HepG2 (cell line): Measurements from ENCODE around the gene KLHL18. TPM values are rescaled to one million over a fixed set of nuclear protein-coding genes. Genes with fewer than 3 reads are reported as not detected.
A peak's percentile ranks its signal among the peaks of the same experiment; 100 is the strongest.

ENCODE experiments used
- HNF4A ChIP-seq: sonication (generic); formaldehyde crosslinking; IDR thresholded peaks from 2 replicates; pipeline ENCODE4 v1.4.0; 2020; ENCODE audit warnings: missing genetic modification reagents
- MTA3 ChIP-seq: sonication (generic); formaldehyde crosslinking; IDR thresholded peaks from 2 replicates; pipeline ENCODE4 v1.4.0; 2020; ENCODE audit warnings: missing genetic modification reagents
- NFIC ChIP-seq: IDR thresholded peaks from 2 replicates; pipeline ENCODE4 v1.6.1; 2012; ENCODE audit warnings: mild to moderate bottlenecking, low read length, inconsistent platforms
- NR2F2 ChIP-seq: IDR thresholded peaks from 2 replicates; pipeline ENCODE4 v1.6.1; 2012; ENCODE audit warnings: low read depth, inconsistent platforms, borderline replicate concordance
- ONECUT2 ChIP-seq: sonication (generic); formaldehyde crosslinking; IDR thresholded peaks from 2 replicates; pipeline ENCODE4 v1.4.0; 2020; ENCODE audit warnings: missing genetic modification reagents
- RXRB ChIP-seq: IDR thresholded peaks from 2 replicates; pipeline ENCODE4 v1.6.1; 2016; ENCODE audit warnings: borderline replicate concordance, missing genetic modification reagents, missing compliant biosample characterization
- SMC3 ChIP-seq: IDR thresholded peaks from 2 replicates; pipeline ENCODE4 v1.6.1; 2011; ENCODE audit warnings: low read length, improper control_type of control experiment
- SOX13 ChIP-seq, 3 experiments: fragments of 450-650 bp in 1 of 3; sonication (generic) in 1 of 3; formaldehyde crosslinking in 1 of 3; IDR thresholded peaks in 2 of 3; conservative IDR thresholded peaks in 1 of 3; 2 replicates each; pipeline versions ENCODE4 v1.5.0 to v1.6.1; 2016 to 2020; ENCODE audit warnings: antibody characterized with exemption in 1 of 3, mild to moderate bottlenecking in 1 of 3, missing compliant biosample characterization in 1 of 3, missing genetic modification reagents in 1 of 3, moderate library complexity in 1 of 3
- SOX5 ChIP-seq: IDR thresholded peaks from 2 replicates; pipeline ENCODE4 v1.6.1; 2016; ENCODE audit warnings: borderline replicate concordance
- SRY ChIP-seq: sonication (generic); formaldehyde crosslinking; IDR thresholded peaks from 2 replicates; pipeline ENCODE4 v1.8.0; 2022; ENCODE audit warnings: mild to moderate bottlenecking, missing genetic modification reagents
- SUZ12 ChIP-seq: fragments of 150-350 bp; IDR thresholded peaks from 2 replicates; pipeline ENCODE4 v1.6.1; 2014; ENCODE audit warnings: low read depth, low read length
- TARDBP ChIP-seq: sonication (generic); formaldehyde crosslinking; IDR thresholded peaks from 2 replicates; pipeline ENCODE4 v1.8.0; 2022; ENCODE audit warnings: mild to moderate bottlenecking, missing genetic modification reagents
- TBX2 ChIP-seq: sonication (generic); formaldehyde crosslinking; IDR thresholded peaks from 2 replicates; pipeline ENCODE4 v1.5.0; 2020; ENCODE audit warnings: missing genetic modification reagents, mild to moderate bottlenecking, borderline replicate concordance
- ZFP82 ChIP-seq: sonication (generic); formaldehyde crosslinking; IDR thresholded peaks from 2 replicates; pipeline ENCODE4 v1.5.1; 2020; ENCODE audit warnings: mild to moderate bottlenecking, missing genetic modification reagents, borderline replicate concordance
- ZNF337 ChIP-seq: sonication (generic); formaldehyde crosslinking; IDR thresholded peaks from 2 replicates; pipeline ENCODE4 v1.5.1; 2020; ENCODE audit warnings: missing genetic modification reagents, low read depth, mild to moderate bottlenecking, borderline replicate concordance
- ZNF570 ChIP-seq: sonication (generic); formaldehyde crosslinking; IDR thresholded peaks from 2 replicates; pipeline ENCODE4 v1.4.0; 2020; ENCODE audit warnings: mild to moderate bottlenecking, missing genetic modification reagents, borderline replicate concordance
- ZNF614 ChIP-seq: IDR thresholded peaks from 2 replicates; pipeline ENCODE4 v1.6.1; 2018; ENCODE audit warnings: missing biosample characterization, missing genetic modification reagents, inconsistent platforms, borderline replicate concordance
- ZNF780A ChIP-seq: sonication (generic); formaldehyde crosslinking; IDR thresholded peaks from 2 replicates; pipeline ENCODE4 v1.8.0; 2022; ENCODE audit warnings: mild to moderate bottlenecking, missing genetic modification reagents, moderate library complexity
- ZNF788 ChIP-seq: sonication (generic); formaldehyde crosslinking; IDR thresholded peaks from 2 replicates; pipeline ENCODE4 v1.5.0; 2020; ENCODE audit warnings: mild to moderate bottlenecking, missing genetic modification reagents, borderline replicate concordance
- polyA plus RNA-seq, 8 experiments: library from polyadenylated mRNA; depleted of rRNA in 3 of 8; stranded (reverse) in 7 of 8; unstranded in 1 of 8; fragments of >200 nt; fragmentation: Illumina TruSeq in 4 of 8; extraction: Trizol in 4 of 8; gene quantifications; 2 replicates each; pipeline versions ENCODE4 v1.2.1 to v1.2.3, GENCODE V29; 2011 to 2016; ENCODE audit warnings: low read depth in 4 of 8, missing spikeins in 1 of 8, mixed read lengths in 1 of 8; ENCODE audit not compliant: insufficient read depth in 1 of 8
- total RNA-seq, 5 experiments: library from RNA; depleted of rRNA; stranded (reverse); fragments of >200 nt; fragmentation: Illumina TruSeq; extraction: Trizol; gene quantifications; 2 replicates each; pipeline ENCODE4 v1.2.3, GENCODE V29; 2016; ENCODE audit warnings: low read depth in 1 of 5
- TF ChIP-seq, protein P1 (sequence below): sonication (generic); formaldehyde crosslinking; IDR thresholded peaks from 2 replicates; pipeline ENCODE4 v1.8.0; 2023; ENCODE audit warnings: mild to moderate bottlenecking, missing genetic modification reagents
- TF ChIP-seq, protein P2 (sequence below): sonication (generic); formaldehyde crosslinking; IDR thresholded peaks from 2 replicates; pipeline ENCODE4 v1.9.0; 2021; ENCODE audit warnings: missing genetic modification reagents, mild to moderate bottlenecking, borderline replicate concordance
- TF ChIP-seq, protein P3 (sequence below): sonication (generic); formaldehyde crosslinking; IDR thresholded peaks from 2 replicates; pipeline ENCODE4 v1.5.1; 2020; ENCODE audit warnings: mild to moderate bottlenecking, missing genetic modification reagents, borderline replicate concordance

The KLHL18 gene
- total and polyA plus RNA-seq, 2 of the 13 experiments (the other 11 are each of a cell fraction or from before 2014, with no cell fraction given) = 17.5 to 18.8 TPM

DNA sequence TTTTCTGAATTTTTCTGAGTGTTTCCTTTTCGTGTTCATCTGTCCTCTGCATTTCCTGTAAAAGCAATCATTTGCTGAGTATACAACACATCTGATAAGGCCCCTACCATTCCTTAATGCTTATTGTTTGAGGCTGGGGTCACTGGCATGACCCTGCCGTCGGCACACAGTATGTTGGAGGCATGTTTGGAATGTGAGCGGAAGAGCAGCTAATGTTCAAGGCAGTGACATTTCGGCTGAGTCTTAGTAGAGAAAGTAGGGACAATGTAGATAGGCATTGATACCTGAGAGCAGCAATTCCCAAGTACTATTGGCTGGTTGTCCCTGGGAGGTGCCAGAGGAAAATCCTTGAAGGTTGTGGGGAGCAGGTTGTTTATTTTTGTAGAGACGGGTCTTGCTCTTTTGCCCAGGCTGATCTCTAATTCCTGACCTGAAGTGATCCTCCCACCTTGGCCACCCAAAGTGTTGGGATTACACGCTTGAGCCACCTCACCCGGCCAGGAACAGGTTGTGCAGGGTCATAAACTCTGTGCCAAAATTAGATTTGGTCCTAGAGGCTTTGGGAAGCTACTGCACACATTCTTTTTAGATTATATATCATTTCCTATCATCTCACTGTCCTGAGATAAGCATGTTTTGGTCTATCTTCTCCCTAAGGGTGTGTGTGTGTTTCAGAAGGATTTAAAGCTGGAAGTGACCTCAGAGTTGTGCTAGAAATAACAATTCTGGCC is 111.6 kb downstream of the KLHL18 start (continued):
- TF ChIP-seq ZNF780A (CRISPR knock-in tag) (no peak), RXRB (CRISPR knock-in tag) (peak; percentile 76), TBX2 (CRISPR knock-in tag) (peak; percentile 54; the same call in 1 of the 2 replicates), ZNF570 (CRISPR knock-in tag) (no peak), ZFP82 (CRISPR knock-in tag) (no peak), ZNF337 (CRISPR knock-in tag) (no peak), HNF4A (CRISPR knock-in tag) (peak; percentile 47), SRY (CRISPR knock-in tag) (no peak), ZNF614 (peak; percentile 81; the same call in 1 of the 2 replicates), SUZ12 (no peak), SOX5 (CRISPR knock-in tag) (peak; percentile 86), NFIC (no peak), SMC3 (no peak), TARDBP (CRISPR knock-in tag) (peak; percentile 61; the same call in 1 of the 2 replicates), SOX13 (IDR thresholded peaks at IDR 0.05) (0 out of 2 replicates have a peak, but pooled peaks have one; percentile 30), SOX13 (CRISPR knock-in tag; conservative IDR thresholded peaks at IDR 0.05 in 1 of 2, IDR thresholded peaks at IDR 0.05 in 1 of 2) (peak in 1 of 2 experiments; percentile 92; a peak in 2 of 4 replicates), NR2F2 (peak; percentile 87), ONECUT2 (CRISPR knock-in tag) (no peak), MTA3 (CRISPR knock-in tag) (no peak), ZNF788 (no peak; the same call in 1 of the 2 replicates)
- TF ChIP-seq, protein P1, sequence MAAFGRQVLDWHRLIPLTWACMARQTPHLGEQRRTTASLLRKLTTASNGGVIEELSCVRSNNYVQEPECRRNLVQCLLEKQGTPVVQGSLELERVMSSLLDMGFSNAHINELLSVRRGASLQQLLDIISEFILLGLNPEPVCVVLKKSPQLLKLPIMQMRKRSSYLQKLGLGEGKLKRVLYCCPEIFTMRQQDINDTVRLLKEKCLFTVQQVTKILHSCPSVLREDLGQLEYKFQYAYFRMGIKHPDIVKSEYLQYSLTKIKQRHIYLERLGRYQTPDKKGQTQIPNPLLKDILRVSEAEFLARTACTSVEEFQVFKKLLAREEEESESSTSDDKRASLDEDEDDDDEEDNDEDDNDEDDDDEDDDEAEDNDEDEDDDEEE (CRISPR knock-in tag) = no peak
- TF ChIP-seq, protein P2, sequence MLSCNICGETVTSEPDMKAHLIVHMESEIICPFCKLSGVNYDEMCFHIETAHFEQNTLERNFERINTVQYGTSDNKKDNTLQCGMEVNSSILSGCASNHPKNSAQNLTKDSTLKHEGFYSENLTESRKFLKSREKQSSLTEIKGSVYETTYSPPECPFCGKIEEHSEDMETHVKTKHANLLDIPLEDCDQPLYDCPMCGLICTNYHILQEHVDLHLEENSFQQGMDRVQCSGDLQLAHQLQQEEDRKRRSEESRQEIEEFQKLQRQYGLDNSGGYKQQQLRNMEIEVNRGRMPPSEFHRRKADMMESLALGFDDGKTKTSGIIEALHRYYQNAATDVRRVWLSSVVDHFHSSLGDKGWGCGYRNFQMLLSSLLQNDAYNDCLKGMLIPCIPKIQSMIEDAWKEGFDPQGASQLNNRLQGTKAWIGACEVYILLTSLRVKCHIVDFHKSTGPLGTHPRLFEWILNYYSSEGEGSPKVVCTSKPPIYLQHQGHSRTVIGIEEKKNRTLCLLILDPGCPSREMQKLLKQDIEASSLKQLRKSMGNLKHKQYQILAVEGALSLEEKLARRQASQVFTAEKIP (CRISPR knock-in tag) = no peak
- TF ChIP-seq, protein P3, sequence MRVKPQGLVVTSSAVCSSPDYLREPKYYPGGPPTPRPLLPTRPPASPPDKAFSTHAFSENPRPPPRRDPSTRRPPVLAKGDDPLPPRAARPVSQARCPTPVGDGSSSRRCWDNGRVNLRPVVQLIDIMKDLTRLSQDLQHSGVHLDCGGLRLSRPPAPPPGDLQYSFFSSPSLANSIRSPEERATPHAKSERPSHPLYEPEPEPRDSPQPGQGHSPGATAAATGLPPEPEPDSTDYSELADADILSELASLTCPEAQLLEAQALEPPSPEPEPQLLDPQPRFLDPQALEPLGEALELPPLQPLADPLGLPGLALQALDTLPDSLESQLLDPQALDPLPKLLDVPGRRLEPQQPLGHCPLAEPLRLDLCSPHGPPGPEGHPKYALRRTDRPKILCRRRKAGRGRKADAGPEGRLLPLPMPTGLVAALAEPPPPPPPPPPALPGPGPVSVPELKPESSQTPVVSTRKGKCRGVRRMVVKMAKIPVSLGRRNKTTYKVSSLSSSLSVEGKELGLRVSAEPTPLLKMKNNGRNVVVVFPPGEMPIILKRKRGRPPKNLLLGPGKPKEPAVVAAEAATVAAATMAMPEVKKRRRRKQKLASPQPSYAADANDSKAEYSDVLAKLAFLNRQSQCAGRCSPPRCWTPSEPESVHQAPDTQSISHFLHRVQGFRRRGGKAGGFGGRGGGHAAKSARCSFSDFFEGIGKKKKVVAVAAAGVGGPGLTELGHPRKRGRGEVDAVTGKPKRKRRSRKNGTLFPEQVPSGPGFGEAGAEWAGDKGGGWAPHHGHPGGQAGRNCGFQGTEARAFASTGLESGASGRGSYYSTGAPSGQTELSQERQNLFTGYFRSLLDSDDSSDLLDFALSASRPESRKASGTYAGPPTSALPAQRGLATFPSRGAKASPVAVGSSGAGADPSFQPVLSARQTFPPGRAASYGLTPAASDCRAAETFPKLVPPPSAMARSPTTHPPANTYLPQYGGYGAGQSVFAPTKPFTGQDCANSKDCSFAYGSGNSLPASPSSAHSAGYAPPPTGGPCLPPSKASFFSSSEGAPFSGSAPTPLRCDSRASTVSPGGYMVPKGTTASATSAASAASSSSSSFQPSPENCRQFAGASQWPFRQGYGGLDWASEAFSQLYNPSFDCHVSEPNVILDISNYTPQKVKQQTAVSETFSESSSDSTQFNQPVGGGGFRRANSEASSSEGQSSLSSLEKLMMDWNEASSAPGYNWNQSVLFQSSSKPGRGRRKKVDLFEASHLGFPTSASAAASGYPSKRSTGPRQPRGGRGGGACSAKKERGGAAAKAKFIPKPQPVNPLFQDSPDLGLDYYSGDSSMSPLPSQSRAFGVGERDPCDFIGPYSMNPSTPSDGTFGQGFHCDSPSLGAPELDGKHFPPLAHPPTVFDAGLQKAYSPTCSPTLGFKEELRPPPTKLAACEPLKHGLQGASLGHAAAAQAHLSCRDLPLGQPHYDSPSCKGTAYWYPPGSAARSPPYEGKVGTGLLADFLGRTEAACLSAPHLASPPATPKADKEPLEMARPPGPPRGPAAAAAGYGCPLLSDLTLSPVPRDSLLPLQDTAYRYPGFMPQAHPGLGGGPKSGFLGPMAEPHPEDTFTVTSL (CRISPR knock-in tag) = 0 out of 2 replicates have a peak, but pooled peaks have one; percentile 24
